ENCODE measurements around the gene SELENOO. TPM values are rescaled to one million over a fixed set of nuclear protein-coding genes. Genes with fewer than 3 reads are reported as not detected.

Gene SELENOO
- total and polyA plus RNA-seq, 2 donors from 2014 or later = 19.7 to 42.8 TPM

DNA sequence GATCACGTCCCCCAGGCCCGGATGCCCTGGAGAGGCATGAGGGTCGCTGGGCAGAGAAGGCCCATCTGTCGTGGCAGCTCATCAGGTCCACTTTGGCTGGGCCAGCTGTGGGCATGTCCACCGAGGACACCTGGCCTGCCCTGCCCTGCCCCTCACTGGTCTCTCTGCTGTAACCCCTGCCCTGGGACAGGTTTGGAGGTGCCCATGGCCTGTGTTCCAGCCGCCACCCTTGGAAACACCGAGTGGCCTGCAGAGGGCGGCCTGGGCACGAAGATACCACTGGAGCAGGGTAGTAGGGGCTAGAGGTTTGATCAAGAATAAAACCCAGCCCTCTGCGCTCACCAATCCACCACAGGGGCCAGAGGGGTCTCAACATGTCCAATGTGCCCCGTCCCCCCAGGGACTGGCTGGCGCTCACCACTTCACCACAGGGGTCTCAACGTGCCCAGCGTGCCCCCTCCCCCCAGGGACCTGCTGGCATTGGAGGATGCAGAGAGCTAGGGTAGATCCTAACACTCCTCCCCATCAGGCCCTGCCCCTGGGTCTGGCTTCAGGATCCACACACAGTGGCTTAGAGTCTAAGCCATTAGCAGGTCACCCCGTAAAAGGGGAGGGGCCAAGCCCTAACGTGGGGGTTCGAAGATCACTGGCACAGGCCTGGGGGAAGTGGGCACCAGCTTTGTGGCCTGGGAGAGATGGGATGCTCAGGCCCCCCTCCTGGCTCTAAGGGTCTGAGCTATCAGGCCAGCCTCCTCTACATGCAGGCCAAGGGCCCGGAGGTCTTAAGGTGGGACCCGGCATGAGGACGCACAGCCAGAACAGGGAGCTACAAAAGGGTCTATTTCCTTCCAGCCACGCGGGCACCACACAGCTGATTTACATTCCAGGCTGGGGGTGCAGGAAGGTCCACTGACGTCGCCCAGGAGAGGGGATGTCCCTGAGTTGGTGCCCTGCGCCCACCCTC, 51.6 kb downstream of the SELENOO start:
- Histone ChIP-seq H3K9me3 (ENCODE audit: control insufficient read depth in 2 of 3, insufficient read depth in 1 of 3, low read length in 3 of 3) (no peaks in the 10 kb centered on the region), H3K4me3 (ENCODE audit: low read length in 3 of 3) (no peak overlapping the region), H3K27me3 (ENCODE audit: control insufficient read depth, insufficient read depth, low read length) (no peaks in the 10 kb centered on the region), H3K27ac (ENCODE audit: low read depth in 2 of 2, low read length in 2 of 2) (no peak overlapping the region), H3K4me1 (ENCODE audit: control insufficient read depth in 2 of 3, insufficient read depth in 2 of 3, low read depth in 1 of 3, low read length in 3 of 3) (peaks cover 0 to 23% (median 9%) of the 10 kb centered on the region in 3 donors), H3K9ac (ENCODE audit: low read length in 3 of 3) (no peak overlapping the region), H3K36me3 (ENCODE audit: control insufficient read depth in 2 of 3, insufficient read depth in 3 of 3, low read length in 3 of 3) (peaks cover 0 to 4% (median 0%) of the 10 kb centered on the region in 3 donors)
- FAIRE-seq (no peak), DNase-seq (peak; percentile 51 to 93 (median 78))
- intact Hi-C loops (cut with DNase I) = no loop called here
- TF ChIP-seq, protein P1, sequence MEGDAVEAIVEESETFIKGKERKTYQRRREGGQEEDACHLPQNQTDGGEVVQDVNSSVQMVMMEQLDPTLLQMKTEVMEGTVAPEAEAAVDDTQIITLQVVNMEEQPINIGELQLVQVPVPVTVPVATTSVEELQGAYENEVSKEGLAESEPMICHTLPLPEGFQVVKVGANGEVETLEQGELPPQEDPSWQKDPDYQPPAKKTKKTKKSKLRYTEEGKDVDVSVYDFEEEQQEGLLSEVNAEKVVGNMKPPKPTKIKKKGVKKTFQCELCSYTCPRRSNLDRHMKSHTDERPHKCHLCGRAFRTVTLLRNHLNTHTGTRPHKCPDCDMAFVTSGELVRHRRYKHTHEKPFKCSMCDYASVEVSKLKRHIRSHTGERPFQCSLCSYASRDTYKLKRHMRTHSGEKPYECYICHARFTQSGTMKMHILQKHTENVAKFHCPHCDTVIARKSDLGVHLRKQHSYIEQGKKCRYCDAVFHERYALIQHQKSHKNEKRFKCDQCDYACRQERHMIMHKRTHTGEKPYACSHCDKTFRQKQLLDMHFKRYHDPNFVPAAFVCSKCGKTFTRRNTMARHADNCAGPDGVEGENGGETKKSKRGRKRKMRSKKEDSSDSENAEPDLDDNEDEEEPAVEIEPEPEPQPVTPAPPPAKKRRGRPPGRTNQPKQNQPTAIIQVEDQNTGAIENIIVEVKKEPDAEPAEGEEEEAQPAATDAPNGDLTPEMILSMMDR (IDR thresholded peaks at IDR 0.05; ENCODE audit: borderline replicate concordance, extremely low read depth, insufficient read depth) = peak; percentile 83

DNA sequence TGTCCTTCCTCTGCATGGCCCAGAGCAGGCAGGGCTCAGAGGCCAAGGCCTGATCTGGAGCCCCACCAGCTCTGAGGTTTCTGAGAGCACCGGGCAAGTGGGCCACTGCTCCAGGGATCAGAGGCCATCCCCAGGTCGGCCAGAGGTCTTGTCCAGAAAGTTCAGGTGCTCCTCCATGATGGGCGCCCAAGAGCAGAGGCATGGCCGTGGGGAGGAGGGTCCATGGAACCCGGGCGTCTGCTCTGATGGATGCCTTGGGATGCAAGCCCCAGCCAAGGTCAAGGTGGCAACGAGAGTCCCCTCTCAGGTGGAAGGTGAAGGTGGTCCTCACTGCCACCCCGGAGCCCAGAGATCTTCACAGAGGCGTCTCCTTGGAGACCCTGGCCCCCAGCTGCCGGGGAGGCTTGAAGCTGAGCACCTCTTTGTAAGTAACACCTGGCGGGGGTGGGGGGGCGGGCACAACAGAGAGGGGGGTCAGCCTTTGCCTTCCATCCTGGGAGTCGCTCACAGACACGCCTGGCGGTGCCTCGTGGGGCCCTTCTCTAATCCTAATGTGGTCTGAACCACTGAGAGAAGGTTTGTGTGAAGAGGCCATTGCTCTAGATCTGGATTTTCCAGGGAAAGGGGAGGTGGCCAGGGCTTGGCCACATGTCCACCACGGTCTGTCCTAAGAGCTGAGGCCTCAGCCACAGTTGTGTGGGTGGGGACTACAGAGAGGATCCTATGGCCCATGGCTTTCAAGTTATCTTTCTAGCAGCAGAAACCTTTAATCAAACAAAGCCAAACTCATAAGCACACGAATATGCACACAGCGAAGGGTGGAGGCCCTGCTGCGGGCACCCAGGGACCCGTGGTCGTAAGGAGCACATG, 52.5 kb downstream of the SELENOO start:
- no peak overlapping the region for H3K27ac ChIP-seq (ENCODE audit: low read depth in 2 of 2, low read length in 2 of 2)
- intact Hi-C loops (cut with DNase I) = no loop called here
- no peak overlapping the region for H3K9ac ChIP-seq (ENCODE audit: low read length in 3 of 3)
- DNase-seq (peak in 2 of 5 donors; percentile 55 to 71), FAIRE-seq (no peak)
- H3K27me3 ChIP-seq (ENCODE audit: control insufficient read depth, insufficient read depth, low read length) = no peaks in the 10 kb centered on the region
- H3K4me3 ChIP-seq (ENCODE audit: low read length in 3 of 3) = no peak overlapping the region
- no peaks in the 10 kb centered on the region for H3K9me3 ChIP-seq (ENCODE audit: control insufficient read depth in 2 of 3, insufficient read depth in 1 of 3, low read length in 3 of 3)
- no peaks in the 10 kb centered on the region for H3K36me3 ChIP-seq (ENCODE audit: control insufficient read depth in 2 of 3, insufficient read depth in 3 of 3, low read length in 3 of 3)
- TF ChIP-seq, protein P1 (IDR thresholded peaks at IDR 0.05; ENCODE audit: borderline replicate concordance, extremely low read depth, insufficient read depth) = no peak
- H3K4me1 ChIP-seq (ENCODE audit: control insufficient read depth in 2 of 3, insufficient read depth in 2 of 3, low read depth in 1 of 3, low read length in 3 of 3) = peaks cover 0 to 16% (median 12%) of the 10 kb centered on the region in 3 donors

DNA sequence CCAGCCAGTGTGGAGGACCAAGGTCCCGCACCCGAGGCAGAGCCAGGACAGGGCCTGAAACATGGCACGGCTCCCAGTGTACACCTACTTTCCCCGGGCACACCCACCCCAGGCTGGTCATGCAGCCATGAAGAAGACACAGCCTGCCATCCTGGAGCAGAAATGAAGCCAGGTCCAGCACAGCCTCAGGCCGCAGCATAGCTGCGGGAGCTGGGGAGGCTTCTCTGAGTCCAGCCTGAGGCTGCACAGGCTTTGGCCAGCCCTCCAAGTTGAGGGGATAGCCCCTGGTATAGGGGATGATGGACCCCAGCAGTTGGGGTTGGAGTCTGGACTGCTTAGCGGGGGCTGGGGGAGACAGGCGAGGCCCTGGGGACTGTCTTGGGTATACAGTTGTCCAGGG, 53.1 kb downstream of the SELENOO start:
- Histone ChIP-seq H3K27me3 (ENCODE audit: control insufficient read depth, insufficient read depth, low read length) (no peaks in the 10 kb centered on the region), H3K4me1 (ENCODE audit: control insufficient read depth in 2 of 3, insufficient read depth in 2 of 3, low read depth in 1 of 3, low read length in 3 of 3) (peaks cover 0 to 16% (median 12%) of the 10 kb centered on the region in 3 donors), H3K27ac (ENCODE audit: low read depth in 2 of 2, low read length in 2 of 2) (no peak overlapping the region), H3K9me3 (ENCODE audit: control insufficient read depth in 2 of 3, insufficient read depth in 1 of 3, low read length in 3 of 3) (no peaks in the 10 kb centered on the region), H3K9ac (ENCODE audit: low read length in 3 of 3) (no peak overlapping the region), H3K4me3 (ENCODE audit: low read length in 3 of 3) (no peak overlapping the region), H3K36me3 (ENCODE audit: control insufficient read depth in 2 of 3, insufficient read depth in 3 of 3, low read length in 3 of 3) (no peaks in the 10 kb centered on the region)
- TF ChIP-seq, protein P1 (IDR thresholded peaks at IDR 0.05; ENCODE audit: borderline replicate concordance, extremely low read depth, insufficient read depth) = no peak
- no peak for FAIRE-seq
- DNase-seq = peak in 1 of 5 donors; percentile 28
- intact Hi-C loops (cut with DNase I) = no loop called here
